A549 (cell line): ENCODE results near the gene SNCB. TPM values are rescaled to one million over a fixed set of nuclear protein-coding genes. Genes with fewer than 3 reads are reported as not detected.

ENCODE experiments used
- ATAC-seq, 2 experiments: fragments of 200-7000 bp in 1 of 2; fragments of >200 bp in 1 of 2; cut with Nextera tagmentation in 1 of 2; cut with Tn5 transposase in 1 of 2; 3 replicates each; pipeline versions ENCODE4 v1.8.0 to v1.9.1; 2018 to 2020; ENCODE audit warnings: mild to moderate bottlenecking in 1 of 2, moderate library complexity in 1 of 2
- CTCF ChIA-PET: fragments of 300-600 bp; sonication (Branson Sonifier 250); formaldehyde crosslinking; extraction: SDS; loops from one replicate; lab custom pipeline; 2021; ENCODE audit warnings: antibody characterized with exemption, inconsistent platforms; lab: Yijun Ruan, JAX
- POLR2A ChIA-PET: fragments of 350-600 bp; formaldehyde crosslinking; extraction: SDS; loops from one replicate; lab custom pipeline; 2021; ENCODE audit warnings: antibody characterized with exemption, inconsistent platforms; lab: Yijun Ruan, JAX
- DNase-seq, 2 experiments: peaks; one replicate each; pipeline versions ENCODE4 v3.0.0 to v3.0.0-alpha.2; 2011 to 2016; ENCODE audit warnings: low read depth in 1 of 2, low spot score in 1 of 2
- FAIRE-seq: peaks from 2 replicates; lab custom pipeline; 2011; peaks lifted over from hg19 to GRCh38; lab: Jason Lieb, UNC
- H3K27ac ChIP-seq, 2 experiments: fragments of >200 bp; sonication (Bioruptor Twin); formaldehyde crosslinking; 3 replicates each; pipeline ENCODE4 v1.5.1; 2016 to 2017
- H3K4me1 ChIP-seq: fragments of >200 bp; sonication (Bioruptor Twin); formaldehyde crosslinking; 3 replicates; pipeline ENCODE4 v1.6.1; 2016
- H3K4me2 ChIP-seq: fragments of >200 bp; sonication (Bioruptor Twin); formaldehyde crosslinking; 3 replicates; pipeline ENCODE4 v1.6.1; 2016
- H3K4me3 ChIP-seq: fragments of >200 bp; sonication (Bioruptor Twin); formaldehyde crosslinking; 3 replicates; pipeline ENCODE4 v1.5.1; 2016
- H3K9me3 ChIP-seq: fragments of >200 bp; sonication (Bioruptor Twin); formaldehyde crosslinking; 3 replicates; pipeline ENCODE4 v1.6.1; 2016
- CHD4 ChIP-seq: fragments of 200-600 bp; sonication (generic); IDR thresholded peaks from 2 replicates; pipeline ENCODE4 v1.6.1; 2016; ENCODE audit warnings: antibody characterized with exemption, mild to moderate bottlenecking, borderline replicate concordance
- CTCF ChIP-seq: fragments of >200 bp; sonication (Bioruptor Twin); formaldehyde crosslinking; IDR thresholded peaks from 3 replicates; pipeline ENCODE4 v1.5.1; 2016
- EHF ChIP-seq: fragments of 250-450 bp; sonication (Bioruptor Pico); IDR thresholded peaks from 2 replicates; pipeline ENCODE4 v1.5.0; 2020; ENCODE audit warnings: mild to moderate bottlenecking
- ESRRA ChIP-seq: fragments of 150-350 bp; IDR thresholded peaks from 2 replicates; pipeline ENCODE4 v1.6.1; 2014; ENCODE audit warnings: mild to moderate bottlenecking, low read length, borderline replicate concordance
- HMGXB4 ChIP-seq: fragments of 250-450 bp; sonication (Bioruptor Pico); IDR thresholded peaks from 2 replicates; pipeline ENCODE4 v1.5.0; 2021; ENCODE audit warnings: mild to moderate bottlenecking, moderate library complexity, borderline replicate concordance
- HOXB13 ChIP-seq: fragments of 250-450 bp; sonication (Bioruptor Pico); IDR thresholded peaks from 2 replicates; pipeline ENCODE4 v1.5.0; 2020; ENCODE audit warnings: low read depth, mild to moderate bottlenecking, moderate library complexity
- JUN ChIP-seq, 2 experiments: fragments of >200 bp; sonication (Bioruptor Twin); formaldehyde crosslinking; IDR thresholded peaks; 2 replicates in 1 of 2; 3 replicates in 1 of 2; pipeline ENCODE4 v1.6.1; 2016 to 2017
- JUNB ChIP-seq: fragments of >200 bp; sonication (Bioruptor Twin); formaldehyde crosslinking; IDR thresholded peaks from 2 replicates; pipeline ENCODE4 v1.6.1; 2016
- KDM1A ChIP-seq: fragments of 200-600 bp; sonication (generic); IDR thresholded peaks from 2 replicates; pipeline ENCODE4 v1.6.1; 2016; ENCODE audit warnings: low read depth, mild to moderate bottlenecking
- KDM5A ChIP-seq: fragments of 200-600 bp; sonication (generic); IDR thresholded peaks from 2 replicates; pipeline ENCODE4 v1.6.1; 2016; ENCODE audit warnings: antibody characterized with exemption, mild to moderate bottlenecking
- MAX ChIP-seq: IDR thresholded peaks from 2 replicates; pipeline ENCODE4 v1.6.1; 2012
- MYC ChIP-seq: IDR thresholded peaks from 2 replicates; pipeline ENCODE4 v1.6.1; 2012; ENCODE audit warnings: mild to moderate bottlenecking, inconsistent platforms, low read length, improper control_type of control experiment, borderline replicate concordance
- PBX3 ChIP-seq: IDR thresholded peaks from 2 replicates; pipeline ENCODE4 v1.6.1; 2012
- POLR2A ChIP-seq: IDR thresholded peaks from 2 replicates; pipeline ENCODE4 v1.6.1; 2012; ENCODE audit warnings: mild to moderate bottlenecking, low read length
- POLR2AphosphoS2 ChIP-seq: conservative IDR thresholded peaks from 2 replicates; pipeline ENCODE4 v1.6.1; 2012; ENCODE audit warnings: low read length, improper control_type of control experiment, inconsistent platforms
- RFX5 ChIP-seq: fragments of 450-650 bp; IDR thresholded peaks from 2 replicates; pipeline ENCODE4 v1.7.1; 2014; ENCODE audit warnings: antibody characterized with exemption, mild to moderate bottlenecking, moderate library complexity
- ZFP36 ChIP-seq: fragments of 450-650 bp; IDR thresholded peaks from 2 replicates; pipeline ENCODE4 v1.6.1; 2014; ENCODE audit warnings: borderline replicate concordance; ENCODE audit not compliant: partially characterized antibody
- ZNF302 ChIP-seq: fragments of 250-450 bp; sonication (Bioruptor Pico); IDR thresholded peaks from 2 replicates; pipeline ENCODE4 v1.9.0; 2021; ENCODE audit warnings: inconsistent platforms, mild to moderate bottlenecking, moderate library complexity
- WGBS: methylation state at CpG from one replicate; pipeline ENCODE4 v1.1.6; 2017; ENCODE audit errors: missing lambda C conversion rate; 5-methylcytosine and 5-hydroxymethylcytosine counted together
- polyA plus RNA-seq, 4 experiments: library from polyadenylated mRNA; depleted of rRNA in 3 of 4; stranded (reverse); fragments of >200 nt; fragmentation: RNase III in 1 of 4; extraction: RNeasy Plus Mini Kit Qiagen cat#74134 plus additional on column Dnase treatment in 1 of 4; gene quantifications; 2 replicates in 3 of 4; 3 replicates in 1 of 4; pipeline ENCODE4 v1.2.3, GENCODE V29; 2011 to 2017

SNCB gene
- polyA plus RNA-seq, 2 of the 4 experiments (the other 2 are of a cell fraction): 0.37 to 0.74 TPM

GRCh38 chr5:176633598-176633997, 3.3 kb upstream of the SNCB start:
- WGBS: 3% methylated on average over 6 of the region's 6 CpGs
- TF ChIP-seq MYC (no peak), ESRRA (no peak)
- FAIRE-seq (no peak), DNase-seq (no peak), ATAC-seq (no peak)
- CTCF ChIA-PET: interaction anchor here (1.4 to 4.1 kb wide), 3 partner anchors 13 to 60 kb away, joined by 5 to 15 read pairs (median 12); no protein-coding TSS in a partner anchor
- no peak overlapping the region for H3K4me3 ChIP-seq
- no peak overlapping the region for H3K27ac ChIP-seq
- POLR2A ChIA-PET: interaction anchor here (1.2 to 4.0 kb wide), 2 partner anchors 14 kb away, joined by 5 to 24 read pairs; partner anchors contain the start of gene TSPAN17
- H3K4me1 ChIP-seq: peaks cover 8% of the 10 kb centered on the region; the same call in 1 of the 3 replicates
- H3K9me3 ChIP-seq: no peaks in the 10 kb centered on the region
- no peak overlapping the region for H3K4me2 ChIP-seq

GRCh38 chr5:176632745-176633144, 2.4 kb upstream of the SNCB start:
- whole genome bisulfite sequencing: 9% methylated on average over 2 of the region's 2 CpGs
- no peak for TF ChIP-seq HOXB13 (CRISPR knock-in tag)
- TF ChIP-seq EHF (CRISPR knock-in tag): no peak
- TF ChIP-seq CTCF: no peak
- no peak for TF ChIP-seq JUN (IDR thresholded peaks at IDR 0.05)
- TF ChIP-seq CHD4: no peak
- TF ChIP-seq PBX3: no peak
- no peak for TF ChIP-seq POLR2A
- no peak for TF ChIP-seq KDM5A
- no peak for TF ChIP-seq HMGXB4 (CRISPR knock-in tag)
- no peak for TF ChIP-seq ZNF302
- no peak for TF ChIP-seq POLR2AphosphoS2
- no peak for TF ChIP-seq ZFP36
- TF ChIP-seq, all 56 proteins: peak for 0
- H3K27ac ChIP-seq: no peak overlapping the region
- no peak overlapping the region for H3K4me2 ChIP-seq
- H3K4me1 ChIP-seq: peaks cover 8% of the 10 kb centered on the region; the same call in 1 of the 3 replicates
- no peak for ATAC-seq
- H3K9me3 ChIP-seq: no peaks in the 10 kb centered on the region
- DNase-seq: no peak
- H3K4me3 ChIP-seq: no peak overlapping the region
- no peak for FAIRE-seq
- CTCF ChIA-PET: interaction anchor here (1.4 to 4.1 kb wide), 3 partner anchors 14 to 59 kb away, joined by 5 to 15 read pairs (median 12); no protein-coding TSS in a partner anchor
- POLR2A ChIA-PET: interaction anchor here (4.0 kb wide), 1 partner anchor 15 kb away, joined by 24 read pairs; the partner anchor contains the start of gene TSPAN17

- H3K27ac ChIP-seq: no peak overlapping the region
- ATAC-seq (no peak), FAIRE-seq (no peak), DNase-seq (no peak)
- no peaks in the 10 kb centered on the region for H3K9me3 ChIP-seq
- 69% methylated on average over 7 of the region's 7 CpGs for WGBS
- H3K4me3 ChIP-seq: no peak overlapping the region
- TF ChIP-seq KDM1A (no peak), MAX (no peak), RFX5 (no peak), JUNB (no peak), POLR2A (no peak), ZFP36 (no peak), HOXB13 (CRISPR knock-in tag) (no peak)
- ChIA-PET POLR2A (interaction anchor here (4.0 kb wide), 1 partner anchor 16 kb away, joined by 24 read pairs; the partner anchor contains the start of gene TSPAN17), CTCF (interaction anchor here (0.7 to 4.1 kb wide), 4 partner anchors 10 to 58 kb away, joined by 4 to 15 read pairs (median 8); no protein-coding TSS in a partner anchor)
- peaks cover 8% of the 10 kb centered on the region; the same call in 1 of the 3 replicates for H3K4me1 ChIP-seq
- H3K4me2 ChIP-seq: no peak overlapping the region
Observed at GRCh38 chr5:176631383-176632200, 1.3 kb upstream of the SNCB start.
